Transverse colon (tissue), 3 donors: ENCODE results near the gene KCNMB3.

ENCODE experiments used
- CTCF ChIP-seq, 5 experiments: fragments of 200-600 bp in 3 of 5; fragments of 450-650 bp in 2 of 5; sonication (generic) in 3 of 5; IDR thresholded peaks; 1 replicate in 2 of 5; 2 replicates in 3 of 5; pipeline ENCODE4 v1.5.1; 2016 to 2017; ENCODE audit warnings: antibody characterized with exemption in 5 of 5, inconsistent platforms in 3 of 5, mild to moderate bottlenecking in 2 of 5, moderate library complexity in 1 of 5
- POLR2A ChIP-seq: fragments of 450-650 bp; IDR thresholded peaks from one replicate; pipeline ENCODE4 v1.6.1; 2016; ENCODE audit warnings: antibody characterized with exemption, mild to moderate bottlenecking, moderate library complexity

GRCh38 chr3:179276743-179277142 lies 25.8 kb upstream of the KCNMB3 start:
- TF ChIP-seq CTCF (IDR thresholded peaks at IDR 0.05) (no peak), POLR2A (no peak)
